ENCODE data around the gene POP7. TPM values are rescaled to one million over a fixed set of nuclear protein-coding genes. Genes with fewer than 3 reads are reported as not detected.

The POP7 gene
- total RNA-seq, 4 donors from 2014 or later, result 23.9 to 38.1 (median 29.7) TPM

DNA sequence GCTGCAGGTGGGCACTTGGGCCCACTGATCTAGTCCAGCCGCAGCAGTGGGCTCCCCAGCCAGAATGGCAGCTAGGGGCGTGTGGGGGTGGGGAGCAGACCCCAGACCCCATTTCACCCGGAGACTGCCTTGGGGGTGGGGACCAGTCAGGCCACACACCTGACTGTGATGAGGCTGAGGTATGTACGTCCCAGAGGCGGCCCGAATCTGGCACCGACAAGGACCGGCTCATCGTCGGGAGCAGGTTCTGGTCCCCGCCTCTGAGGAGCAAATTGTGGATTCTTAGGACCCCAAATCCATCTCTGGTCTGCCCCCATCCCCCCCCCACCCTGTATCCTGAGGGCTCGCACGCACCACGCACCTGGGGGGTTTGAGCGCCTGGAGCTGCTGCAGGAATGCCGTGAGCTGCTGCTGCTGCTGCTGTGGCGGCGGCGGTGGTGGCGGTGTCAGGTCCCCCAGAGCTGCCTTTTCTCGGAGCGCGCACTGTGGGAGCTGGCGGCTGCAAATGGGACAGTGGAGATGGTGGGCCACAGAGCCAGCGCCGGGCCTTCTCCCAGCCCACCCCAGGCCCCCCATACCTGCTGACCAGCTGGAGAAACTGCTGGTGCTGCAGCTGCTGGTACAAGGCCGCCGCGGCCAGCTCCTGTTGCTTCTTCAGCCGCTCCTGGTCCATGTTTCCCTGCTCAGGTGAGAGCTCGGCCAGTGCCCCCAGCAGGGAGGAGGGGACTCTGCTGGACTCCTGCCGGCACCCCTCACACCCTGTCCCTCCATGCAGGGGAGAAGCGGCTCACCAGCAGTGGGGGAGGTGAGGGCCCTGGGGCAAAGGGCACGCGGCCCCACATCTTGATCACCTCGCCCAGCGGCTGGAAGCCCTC is 22.0 kb upstream of the POP7 start:
- peak in 1 of 3 donors; percentile 18 for DNase-seq
- Histone ChIP-seq H3K27me3 (no peaks in the 10 kb centered on the region), H3K4me1 (peaks cover 0 to 14% (median 0%) of the 10 kb centered on the region in 4 donors), H3K4me3 (no peak overlapping the region), H3K36me3 (peaks cover 0 to 100% (median 0%) of the 10 kb centered on the region in 3 donors), H3K9me3 (no peaks in the 10 kb centered on the region), H3K27ac (no peak overlapping the region)
- TF ChIP-seq, protein P1, sequence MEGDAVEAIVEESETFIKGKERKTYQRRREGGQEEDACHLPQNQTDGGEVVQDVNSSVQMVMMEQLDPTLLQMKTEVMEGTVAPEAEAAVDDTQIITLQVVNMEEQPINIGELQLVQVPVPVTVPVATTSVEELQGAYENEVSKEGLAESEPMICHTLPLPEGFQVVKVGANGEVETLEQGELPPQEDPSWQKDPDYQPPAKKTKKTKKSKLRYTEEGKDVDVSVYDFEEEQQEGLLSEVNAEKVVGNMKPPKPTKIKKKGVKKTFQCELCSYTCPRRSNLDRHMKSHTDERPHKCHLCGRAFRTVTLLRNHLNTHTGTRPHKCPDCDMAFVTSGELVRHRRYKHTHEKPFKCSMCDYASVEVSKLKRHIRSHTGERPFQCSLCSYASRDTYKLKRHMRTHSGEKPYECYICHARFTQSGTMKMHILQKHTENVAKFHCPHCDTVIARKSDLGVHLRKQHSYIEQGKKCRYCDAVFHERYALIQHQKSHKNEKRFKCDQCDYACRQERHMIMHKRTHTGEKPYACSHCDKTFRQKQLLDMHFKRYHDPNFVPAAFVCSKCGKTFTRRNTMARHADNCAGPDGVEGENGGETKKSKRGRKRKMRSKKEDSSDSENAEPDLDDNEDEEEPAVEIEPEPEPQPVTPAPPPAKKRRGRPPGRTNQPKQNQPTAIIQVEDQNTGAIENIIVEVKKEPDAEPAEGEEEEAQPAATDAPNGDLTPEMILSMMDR (IDR thresholded peaks at IDR 0.05), result no peak
- no peak for TF ChIP-seq POLR2A (IDR thresholded peaks at IDR 0.05)

DNA sequence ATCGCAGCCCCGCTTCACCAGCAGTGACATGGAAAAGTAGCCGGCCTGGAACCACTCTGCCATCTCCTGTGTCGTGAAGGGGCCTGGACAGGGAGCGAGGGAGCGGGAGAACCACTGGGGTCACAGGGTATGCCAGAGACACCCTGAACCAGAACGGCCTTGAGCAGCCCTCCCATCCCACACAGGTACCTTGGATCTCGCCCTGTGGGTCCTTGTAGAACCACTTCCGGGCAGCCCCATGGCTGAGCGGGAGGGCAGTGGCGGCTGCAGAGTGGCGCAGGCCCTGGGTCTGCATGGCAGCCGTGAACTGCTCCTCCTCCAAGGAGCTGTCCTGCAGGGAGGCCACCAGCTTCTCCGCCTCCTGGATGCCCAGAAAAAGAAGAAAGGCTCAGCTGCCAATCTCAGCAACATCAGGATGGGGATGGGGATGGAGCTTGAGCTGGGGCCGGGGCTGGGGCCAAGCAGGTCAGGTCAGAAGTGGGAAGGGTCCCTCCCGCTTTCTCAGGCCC is 21.3 kb upstream of the POP7 start:
- H3K36me3 ChIP-seq, result peaks cover 0 to 100% (median 0%) of the 10 kb centered on the region in 3 donors
- H3K4me3 ChIP-seq, result no peak overlapping the region
- TF ChIP-seq POLR2A (IDR thresholded peaks at IDR 0.05), result no peak
- peaks cover 0 to 20% (median 0%) of the 10 kb centered on the region in 4 donors for H3K4me1 ChIP-seq
- H3K27ac ChIP-seq, result no peak overlapping the region
- H3K27me3 ChIP-seq, result no peaks in the 10 kb centered on the region
- no peaks in the 10 kb centered on the region for H3K9me3 ChIP-seq
- peak in 1 of 3 donors; percentile 39 for DNase-seq

DNA sequence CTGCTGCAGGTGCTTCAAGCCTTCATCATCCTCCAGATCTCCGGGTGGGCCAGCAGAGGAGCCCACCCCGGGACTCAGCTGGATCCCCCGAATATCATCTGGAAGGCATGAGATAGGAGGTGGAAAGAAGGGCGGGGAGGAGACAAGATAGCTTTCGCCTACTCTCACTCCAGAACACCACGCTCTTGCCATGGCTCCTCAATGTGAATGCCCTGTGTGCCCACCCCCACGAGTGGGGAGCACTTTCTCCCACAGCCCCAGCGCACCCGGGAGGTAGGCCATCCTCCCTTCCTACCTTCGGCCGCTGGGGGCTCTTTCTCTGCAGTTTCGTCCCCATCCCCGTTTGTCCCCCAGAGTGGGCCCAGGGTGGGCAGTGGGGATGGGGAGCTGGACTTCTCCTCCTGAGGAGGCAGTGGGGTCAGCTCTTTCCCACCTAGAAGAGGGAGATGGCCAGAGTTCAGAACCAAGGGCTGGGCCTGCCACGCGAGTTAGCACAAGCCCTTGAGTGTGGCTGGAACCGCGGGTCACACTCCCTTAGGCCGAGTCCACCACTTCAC is 20.8 kb upstream of the POP7 start:
- TF ChIP-seq POLR2A (IDR thresholded peaks at IDR 0.05), result no peak
- TF ChIP-seq, protein P1 (IDR thresholded peaks at IDR 0.05), result no peak
- Histone ChIP-seq H3K4me3 (no peak overlapping the region), H3K27ac (no peak overlapping the region), H3K4me1 (peaks cover 0 to 21% (median 0%) of the 10 kb centered on the region in 4 donors), H3K9me3 (no peaks in the 10 kb centered on the region), H3K36me3 (peaks cover 0 to 95% (median 0%) of the 10 kb centered on the region in 3 donors), H3K27me3 (no peaks in the 10 kb centered on the region)
- peak in 1 of 3 donors; percentile 8 for DNase-seq

DNA sequence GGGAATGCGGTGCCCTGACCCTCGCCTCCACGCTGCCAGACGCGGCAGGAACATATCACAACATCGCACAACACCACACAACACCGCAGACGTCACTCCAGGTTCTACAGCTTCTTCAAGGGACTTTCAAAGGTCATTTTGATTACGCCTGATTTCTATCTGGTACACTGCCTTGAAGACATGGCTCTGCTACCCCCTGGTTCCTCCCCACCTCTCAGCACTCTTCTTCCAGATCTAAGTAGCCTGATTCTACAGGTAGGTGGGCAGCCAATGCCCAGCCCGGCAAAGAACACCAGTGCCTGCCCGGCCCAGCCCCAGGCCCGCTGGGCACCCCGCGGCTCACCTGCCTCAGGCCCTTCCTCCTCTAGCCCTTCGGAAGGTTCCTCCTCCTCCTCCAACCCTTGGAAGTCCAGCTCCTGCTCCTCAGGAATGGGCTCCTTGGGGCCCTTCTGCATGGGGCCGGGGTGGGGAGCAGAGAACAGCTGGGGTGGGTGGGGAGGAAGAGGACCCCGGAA is 20.2 kb upstream of the POP7 start:
- H3K4me1 ChIP-seq, result peaks cover 0 to 20% (median under 1%) of the 10 kb centered on the region in 4 donors
- DNase-seq, result no peak
- no peaks in the 10 kb centered on the region for H3K9me3 ChIP-seq
- TF ChIP-seq, protein P1 (IDR thresholded peaks at IDR 0.05), result no peak
- no peak for TF ChIP-seq POLR2A (IDR thresholded peaks at IDR 0.05)
- no peaks in the 10 kb centered on the region for H3K27me3 ChIP-seq
- peaks cover 0 to 89% (median 0%) of the 10 kb centered on the region in 3 donors for H3K36me3 ChIP-seq
- H3K4me3 ChIP-seq, result no peak overlapping the region
- no peak overlapping the region for H3K27ac ChIP-seq

DNA sequence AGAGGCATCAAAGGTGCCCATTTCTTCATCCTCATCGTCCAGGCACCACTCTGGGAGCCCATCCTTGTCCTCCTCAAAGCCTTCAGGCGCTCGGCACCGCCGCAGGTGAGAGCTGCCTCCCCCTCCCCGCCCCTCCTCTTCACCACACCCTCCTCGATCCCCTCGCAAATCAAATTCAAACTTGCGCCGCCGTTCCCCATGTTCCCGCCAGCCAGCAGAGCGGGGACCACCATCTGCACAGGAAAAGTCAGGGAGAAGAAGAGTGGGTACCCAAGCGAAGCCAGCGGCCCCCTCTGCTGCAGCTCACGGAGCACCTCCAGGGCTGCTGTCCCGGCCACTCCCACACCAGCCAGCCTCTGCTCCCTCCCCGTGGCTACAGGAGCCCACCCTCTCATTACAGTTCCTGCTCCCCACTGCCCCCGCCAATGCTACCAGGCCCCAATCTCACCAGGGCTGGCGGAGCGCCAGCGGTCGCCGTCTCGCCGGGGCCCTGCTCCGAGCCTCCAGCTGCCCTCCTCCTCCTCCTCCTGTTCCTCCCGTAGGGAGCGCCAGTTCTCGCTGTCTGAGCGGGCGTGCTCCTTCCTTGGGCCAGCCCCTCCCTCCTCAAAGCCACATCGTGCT is 19.6 kb upstream of the POP7 start:
- Histone ChIP-seq H3K4me3 (no peak overlapping the region), H3K36me3 (peaks cover 0 to 83% (median 0%) of the 10 kb centered on the region in 3 donors), H3K27me3 (no peaks in the 10 kb centered on the region), H3K27ac (no peak overlapping the region), H3K4me1 (peaks cover 0 to 22% (median 5%) of the 10 kb centered on the region in 4 donors), H3K9me3 (no peaks in the 10 kb centered on the region)
- TF ChIP-seq, protein P1 (IDR thresholded peaks at IDR 0.05), result no peak
- TF ChIP-seq POLR2A (IDR thresholded peaks at IDR 0.05), result no peak
- no peak for DNase-seq

Data from Peyer's patch (tissue), 4 donors.